ENCODE data around the gene CLDN4. TPM values are rescaled to one million over a fixed set of nuclear protein-coding genes. Genes with fewer than 3 reads are reported as not detected.
"Not testable (repeated sequence)": the region's sequence is repeated elsewhere in the genome, so short reads cannot be mapped to it uniquely, and the experiment has no call there.

Gene CLDN4
- total RNA-seq, 1 donor from 2014 or later, result not detected

- intact Hi-C loops (cut with micrococcal nuclease), result loop anchor here (1.0 to 5.0 kb wide), 3 partner anchors 104 to 265 kb away; partner anchors contain the start of genes ABHD11, TBL2 and VPS37D
Measured at GRCh38 chr7:73842067-73842976, 11.5 kb downstream of the CLDN4 start, which contains the start of gene METTL27. TSS of gene METTL27 (minus strand) at chr7:73842516. CDS start at chr7:73842140, 376 bp downstream.

- intact Hi-C loops (cut with micrococcal nuclease), result loop anchor here (5.0 kb wide), 2 partner anchors 177 to 267 kb away; partner anchors contain the start of genes TBL2 and VPS37D
Measured at GRCh38 chr7:73844131-73844547, 13.3 kb downstream of the CLDN4 start.

- intact Hi-C loops (cut with micrococcal nuclease), result loop anchor here (5.0 kb wide), 2 partner anchors 178 to 268 kb away; partner anchors contain the start of genes TBL2 and VPS37D
Measured at GRCh38 chr7:73844848-73845460, 14.2 kb downstream of the CLDN4 start.

DNA sequence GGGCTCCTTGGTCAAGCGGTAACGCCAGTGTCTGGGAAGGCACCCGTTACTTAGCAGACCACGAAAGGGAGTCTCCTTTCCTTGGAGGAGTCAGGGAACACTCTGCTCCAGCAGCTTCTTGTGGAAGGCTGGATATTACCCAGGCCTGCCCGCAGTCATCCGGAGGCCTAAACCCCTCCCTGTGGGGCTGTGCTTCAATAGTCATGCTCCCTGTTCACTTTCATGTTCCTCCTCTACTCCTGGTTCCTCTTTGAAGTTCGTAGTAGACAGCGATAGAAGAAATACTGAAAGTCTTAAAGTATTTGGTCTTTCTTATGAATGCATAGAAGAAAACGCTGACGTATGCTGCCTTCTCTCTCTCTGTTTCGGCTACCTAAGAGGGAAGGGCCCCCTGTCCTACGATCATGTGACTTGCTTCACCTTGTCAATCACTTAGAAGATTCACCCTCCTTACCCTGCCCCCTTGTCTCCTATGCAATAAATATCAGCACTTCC lies 15.0 kb downstream of the CLDN4 start:
- intact Hi-C loops (cut with micrococcal nuclease), result not testable (repeated sequence)

GRCh38 chr7:73847941-73848723 lies 17.3 kb downstream of the CLDN4 start:
- intact Hi-C loops (cut with micrococcal nuclease), result no loop called here

DNA sequence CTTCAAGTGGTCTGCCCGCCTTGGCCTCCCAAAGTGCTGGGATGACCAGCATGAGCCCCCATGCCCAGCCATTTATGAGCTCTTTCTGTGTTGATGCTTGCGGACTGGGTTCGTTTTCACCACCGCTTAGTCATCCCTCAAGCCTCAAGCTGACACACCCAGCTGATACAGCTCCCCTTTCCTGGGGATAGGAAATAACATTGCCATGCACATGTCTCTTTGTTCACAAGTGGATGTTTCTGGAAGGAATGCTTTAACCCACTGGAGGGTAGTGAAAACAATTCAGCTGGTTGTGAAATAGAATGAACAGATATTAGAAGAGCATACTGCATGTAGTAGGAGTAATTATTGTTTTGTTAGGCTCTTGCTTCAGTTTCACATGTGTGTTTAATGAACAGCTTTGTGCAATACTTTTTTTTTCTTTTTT lies 20.0 kb downstream of the CLDN4 start:
- intact Hi-C loops (cut with micrococcal nuclease), result no loop called here

DNA sequence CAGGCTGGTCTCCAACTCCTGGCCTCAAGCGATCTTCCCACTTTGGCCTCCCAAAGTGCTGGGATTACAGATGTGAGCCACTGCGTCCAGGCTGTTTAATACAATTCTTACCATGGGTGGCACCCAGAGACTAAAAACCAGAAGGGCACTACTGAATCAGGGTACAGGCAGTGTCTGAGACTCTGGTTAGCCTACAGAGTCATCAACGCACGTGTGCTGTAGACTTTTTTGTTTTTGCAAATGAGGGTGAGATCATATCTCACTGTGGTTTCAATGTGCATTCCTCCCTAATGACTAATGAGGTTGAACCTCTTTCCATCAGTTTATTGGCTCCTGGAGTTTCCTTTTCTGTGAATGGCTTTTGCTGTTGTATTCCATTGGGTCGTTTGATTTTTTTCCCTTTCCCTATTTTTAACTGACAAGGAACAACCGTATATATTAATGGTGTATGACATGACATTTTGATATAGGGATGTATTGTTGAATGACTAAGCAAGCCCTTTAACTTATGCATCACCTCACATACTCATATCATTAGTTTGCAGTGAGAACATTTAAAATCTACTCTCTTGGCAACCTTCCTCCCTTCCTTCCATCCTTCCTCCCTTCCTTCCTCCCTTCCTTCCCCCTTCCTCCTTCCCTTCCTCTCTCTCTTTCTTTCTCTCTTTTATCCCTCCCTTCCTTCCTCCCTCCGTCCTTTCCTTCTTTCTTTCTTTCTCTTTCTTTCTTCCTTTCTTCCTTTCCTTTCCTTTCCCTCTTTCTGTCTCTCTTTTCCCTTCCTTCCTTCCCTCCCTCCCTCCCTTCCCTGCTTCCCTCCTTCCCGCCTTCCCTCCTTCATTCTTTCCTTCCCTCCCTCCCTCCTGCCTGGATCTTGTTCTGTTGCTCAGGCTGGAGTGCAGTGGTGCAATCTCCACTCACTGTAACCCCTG lies 20.9 kb downstream of the CLDN4 start:
- intact Hi-C loops (cut with micrococcal nuclease), result no loop called here

GRCh38 chr7:73852500-73852899 lies 21.7 kb downstream of the CLDN4 start:
- intact Hi-C loops (cut with micrococcal nuclease), result no loop called here

DNA sequence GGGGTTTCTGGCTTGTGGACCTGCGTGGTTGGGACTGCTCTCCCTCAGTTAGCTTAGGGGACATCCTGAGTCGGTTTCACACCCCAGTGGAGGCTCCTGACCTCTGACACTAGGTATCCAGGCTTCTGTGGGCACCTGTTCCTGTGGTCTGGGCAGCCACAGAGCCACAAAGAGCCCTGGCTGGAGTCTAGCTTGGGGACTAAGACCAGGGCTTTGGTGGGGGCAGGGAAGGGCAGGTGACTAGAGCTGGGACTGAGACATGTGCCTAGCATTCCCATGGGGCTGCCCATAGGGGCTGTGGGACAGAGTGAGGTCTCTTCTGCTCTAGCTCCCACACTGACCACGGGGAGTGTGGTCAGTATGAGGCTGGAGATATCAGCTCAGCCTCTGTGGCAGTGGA lies 26.1 kb downstream of the CLDN4 start:
- intact Hi-C loops (cut with micrococcal nuclease), result no loop called here

- intact Hi-C loops (cut with micrococcal nuclease), result no loop called here
Measured at GRCh38 chr7:73858807-73859206, 28.0 kb downstream of the CLDN4 start.

DNA sequence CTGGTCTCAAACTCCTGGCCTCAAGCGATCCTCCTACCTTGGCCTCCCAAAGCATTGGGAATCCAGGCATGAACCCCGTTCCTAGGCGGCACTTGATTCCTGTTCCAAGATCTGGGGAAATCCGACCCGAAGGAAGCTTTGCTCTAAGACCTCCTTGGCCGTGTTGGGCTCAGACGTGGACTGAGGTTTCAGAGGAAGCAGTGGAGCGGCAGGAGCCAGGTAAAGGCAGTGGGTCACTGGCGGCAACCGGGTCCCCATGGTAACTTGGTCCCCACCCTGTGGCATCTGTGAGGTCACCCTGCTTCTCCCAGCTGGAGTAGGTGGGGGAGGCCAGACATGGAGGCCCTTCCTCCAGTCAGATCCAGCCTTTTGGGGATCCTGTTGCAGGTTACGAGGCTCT lies 30.1 kb downstream of the CLDN4 start, which contains the start of gene TMEM270:
TSS of gene TMEM270 (plus strand) at position 301 of the 400 bp plus-strand sequence. CDS start at position 337, 36 bp downstream.
- intact Hi-C loops (cut with micrococcal nuclease), result no loop called here

GRCh38 chr7:73861305-73861704 lies 30.5 kb downstream of the CLDN4 start:
- intact Hi-C loops (cut with micrococcal nuclease), result no loop called here

- intact Hi-C loops (cut with micrococcal nuclease), result no loop called here
Measured at GRCh38 chr7:73864981-73865711, 34.4 kb downstream of the CLDN4 start.

DNA sequence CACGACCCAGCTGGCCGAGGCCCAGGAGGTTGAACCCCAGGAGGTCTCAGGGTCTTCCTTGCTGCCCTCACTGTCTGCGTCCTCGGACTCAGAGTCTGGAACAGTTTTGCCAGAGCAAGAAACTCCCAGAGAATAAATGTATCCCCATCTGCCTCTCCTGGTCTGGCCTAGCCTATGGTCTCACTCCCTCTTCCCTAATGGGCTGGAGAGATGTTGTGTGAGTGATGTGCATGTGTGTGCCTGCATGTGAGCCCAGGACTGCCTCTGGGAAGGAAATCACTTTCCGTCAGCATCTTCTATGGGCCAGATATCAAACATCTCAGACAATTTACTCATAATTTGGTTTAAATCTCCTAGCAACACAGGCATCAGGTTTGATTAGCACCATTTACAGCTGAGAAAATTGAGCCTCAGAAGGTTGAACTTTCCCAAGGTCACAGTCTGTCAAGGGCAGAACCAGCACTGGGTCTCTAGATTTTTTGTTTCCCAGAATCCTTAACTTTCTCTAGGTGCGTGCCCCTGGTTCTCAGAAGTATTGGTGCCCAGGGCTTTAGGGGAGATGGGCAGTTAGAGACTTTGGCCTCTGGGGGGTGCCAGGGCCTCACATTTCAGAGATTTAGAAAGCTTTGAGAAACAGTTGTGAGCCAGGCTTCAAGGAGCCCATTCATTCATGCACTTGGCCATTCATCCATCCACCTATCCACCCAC lies 35.1 kb downstream of the CLDN4 start:
- intact Hi-C loops (cut with micrococcal nuclease), result no loop called here

- intact Hi-C loops (cut with micrococcal nuclease), result no loop called here
Measured at GRCh38 chr7:73866446-73866767, 35.6 kb downstream of the CLDN4 start.

- intact Hi-C loops (cut with micrococcal nuclease), result no loop called here
Measured at GRCh38 chr7:73869011-73869798, 38.4 kb downstream of the CLDN4 start.

GRCh38 chr7:73870041-73870492 lies 39.3 kb downstream of the CLDN4 start:
- intact Hi-C loops (cut with micrococcal nuclease), result no loop called here
